Activated T-cell treated with anti-CD3 and anti-CD28 coated beads, Interleukin-2, amount 50 U/mL, for 4 hours (primary cell): ENCODE measurements around the gene ADGRD2. TPM values are rescaled to one million over a fixed set of nuclear protein-coding genes. Genes with fewer than 3 reads are reported as not detected.
A peak's percentile ranks its signal among the peaks of the same experiment; 100 is the strongest.

Experiments used
- ATAC-seq, 2 donors: fragments of 200-7000 bp; cut with Tn5 transposase; one replicate each; pipeline ENCODE4 v1.10.0; 2021
- DNase-seq: peaks from one replicate; pipeline ENCODE4 v3.0.0-alpha.2; 2020
- H3K27me3 Mint-ChIP-seq: one replicate; pipeline ENCODE4 v1.8.0; 2021; ENCODE audit warnings: low read depth, mixed read lengths
- H3K36me3 Mint-ChIP-seq: one replicate; pipeline ENCODE4 v1.8.0; 2022; ENCODE audit warnings: mixed read lengths; ENCODE audit not compliant: insufficient read depth
- H3K4me1 Mint-ChIP-seq: one replicate; pipeline ENCODE4 v1.8.0; 2021; ENCODE audit warnings: low read depth, mixed read lengths
- H3K4me3 Mint-ChIP-seq: one replicate; pipeline ENCODE4 v1.8.0; 2021; ENCODE audit warnings: mild to moderate bottlenecking, moderate library complexity, mixed read lengths
- H3K9me3 Mint-ChIP-seq: one replicate; pipeline ENCODE4 v1.8.0; 2021; ENCODE audit warnings: mixed read lengths
- total RNA-seq, 3 donors: library from RNA; stranded (reverse); gene quantifications; one replicate each; pipeline ENCODE4 v1.2.1, GENCODE V29; 2021

Gene ADGRD2
- total RNA-seq, 3 donors from 2014 or later, result not detected

GRCh38 chr9:124475868-124476690, 25.8 kb downstream of the ADGRD2 start:
- H3K27me3 Mint-ChIP-seq, result peaks cover 32% of the 10 kb centered on the region
- no peaks in the 10 kb centered on the region for H3K9me3 Mint-ChIP-seq
- no peak overlapping the region for H3K4me3 Mint-ChIP-seq
- no peaks in the 10 kb centered on the region for H3K36me3 Mint-ChIP-seq
- no peaks in the 10 kb centered on the region for H3K4me1 Mint-ChIP-seq
- ATAC-seq (no peak), DNase-seq (no peak)

GRCh38 chr9:124477211-124477647, 27.0 kb downstream of the ADGRD2 start:
- Mint-ChIP-seq H3K36me3 (no peaks in the 10 kb centered on the region), H3K4me3 (no peak overlapping the region), H3K9me3 (no peaks in the 10 kb centered on the region), H3K4me1 (no peaks in the 10 kb centered on the region), H3K27me3 (peaks cover 32% of the 10 kb centered on the region)
- DNase-seq (no peak), ATAC-seq (peak; percentile 14 to 32)

GRCh38 chr9:124477648-124478285, 27.5 kb downstream of the ADGRD2 start:
- H3K9me3 Mint-ChIP-seq, result no peaks in the 10 kb centered on the region
- no peaks in the 10 kb centered on the region for H3K4me1 Mint-ChIP-seq
- H3K27me3 Mint-ChIP-seq, result peaks cover 32% of the 10 kb centered on the region
- DNase-seq, result no peak
- no peaks in the 10 kb centered on the region for H3K36me3 Mint-ChIP-seq
- no peak overlapping the region for H3K4me3 Mint-ChIP-seq
- peak; percentile 15 to 32 for ATAC-seq

- Mint-ChIP-seq H3K9me3 (no peaks in the 10 kb centered on the region), H3K27me3 (peaks cover 32% of the 10 kb centered on the region), H3K4me1 (no peaks in the 10 kb centered on the region), H3K4me3 (no peak overlapping the region), H3K36me3 (no peaks in the 10 kb centered on the region)
- ATAC-seq (no peak), DNase-seq (no peak)
These were observed 28.1 kb downstream of the ADGRD2 start for GRCh38 chr9:124478354-124478753.

- H3K4me3 Mint-ChIP-seq, result no peak overlapping the region
- no peaks in the 10 kb centered on the region for H3K36me3 Mint-ChIP-seq
These were observed 29.1 kb downstream of the ADGRD2 start for GRCh38 chr9:124479371-124479770.

GRCh38 chr9:124479947-124480620, 29.8 kb downstream of the ADGRD2 start:
- H3K9me3 Mint-ChIP-seq, result no peaks in the 10 kb centered on the region
- no peaks in the 10 kb centered on the region for H3K4me1 Mint-ChIP-seq
- H3K27me3 Mint-ChIP-seq, result peaks cover 27% of the 10 kb centered on the region
- DNase-seq (no peak), ATAC-seq (no peak)
- no peak overlapping the region for H3K4me3 Mint-ChIP-seq
- no peaks in the 10 kb centered on the region for H3K36me3 Mint-ChIP-seq

More at GRCh38 chr9:124479371-124479770, 29.1 kb downstream of the ADGRD2 start:
- Mint-ChIP-seq H3K4me1 (no peaks in the 10 kb centered on the region), H3K9me3 (no peaks in the 10 kb centered on the region), H3K27me3 (peaks cover 27% of the 10 kb centered on the region)
- no peak for DNase-seq
- no peak for ATAC-seq

- Mint-ChIP-seq H3K27me3 (peaks cover 25% of the 10 kb centered on the region), H3K36me3 (no peaks in the 10 kb centered on the region), H3K4me3 (no peak overlapping the region), H3K9me3 (no peaks in the 10 kb centered on the region), H3K4me1 (no peaks in the 10 kb centered on the region)
- ATAC-seq (no peak), DNase-seq (no peak)
These were observed 30.4 kb downstream of the ADGRD2 start for GRCh38 chr9:124480621-124480981.

GRCh38 chr9:124481115-124481514, 30.9 kb downstream of the ADGRD2 start:
- Mint-ChIP-seq H3K36me3 (no peaks in the 10 kb centered on the region), H3K27me3 (peaks cover 25% of the 10 kb centered on the region), H3K4me3 (no peak overlapping the region), H3K4me1 (no peaks in the 10 kb centered on the region), H3K9me3 (no peaks in the 10 kb centered on the region)
- ATAC-seq (no peak), DNase-seq (no peak)

- ATAC-seq (no peak), DNase-seq (no peak)
- Mint-ChIP-seq H3K9me3 (no peaks in the 10 kb centered on the region), H3K4me3 (no peak overlapping the region), H3K4me1 (no peaks in the 10 kb centered on the region), H3K27me3 (peaks cover 18% of the 10 kb centered on the region), H3K36me3 (no peaks in the 10 kb centered on the region)
These were observed 32.3 kb downstream of the ADGRD2 start for GRCh38 chr9:124482431-124483031.

GRCh38 chr9:124483481-124483880, 33.2 kb downstream of the ADGRD2 start:
- ATAC-seq (no peak), DNase-seq (no peak)
- no peak overlapping the region for H3K4me3 Mint-ChIP-seq
- H3K27me3 Mint-ChIP-seq, result peaks cover 12% of the 10 kb centered on the region
- no peaks in the 10 kb centered on the region for H3K9me3 Mint-ChIP-seq
- no peaks in the 10 kb centered on the region for H3K36me3 Mint-ChIP-seq
- no peaks in the 10 kb centered on the region for H3K4me1 Mint-ChIP-seq

GRCh38 chr9:124485201-124485600, 35.0 kb downstream of the ADGRD2 start:
- no peaks in the 10 kb centered on the region for H3K9me3 Mint-ChIP-seq
- DNase-seq, result no peak
- ATAC-seq, result no peak
- H3K4me3 Mint-ChIP-seq, result no peak overlapping the region
- peaks cover 3% of the 10 kb centered on the region for H3K27me3 Mint-ChIP-seq
- H3K4me1 Mint-ChIP-seq, result no peaks in the 10 kb centered on the region
- H3K36me3 Mint-ChIP-seq, result no peaks in the 10 kb centered on the region

- ATAC-seq, result no peak
These were observed 35.7 kb downstream of the ADGRD2 start for GRCh38 chr9:124485936-124486335.

GRCh38 chr9:124486778-124487259, 36.6 kb downstream of the ADGRD2 start:
- ATAC-seq (no peak), DNase-seq (no peak)
- Mint-ChIP-seq H3K36me3 (no peaks in the 10 kb centered on the region), H3K4me3 (no peak overlapping the region), H3K27me3 (no peaks in the 10 kb centered on the region), H3K4me1 (no peaks in the 10 kb centered on the region), H3K9me3 (no peaks in the 10 kb centered on the region)

More at GRCh38 chr9:124485936-124486335, 35.7 kb downstream of the ADGRD2 start:
- Mint-ChIP-seq H3K4me3 (no peak overlapping the region), H3K27me3 (no peaks in the 10 kb centered on the region), H3K4me1 (no peaks in the 10 kb centered on the region), H3K36me3 (no peaks in the 10 kb centered on the region), H3K9me3 (no peaks in the 10 kb centered on the region)
- DNase-seq, result no peak
